GM19397 (cell line): ENCODE results near the gene TMEM131L.
A peak's percentile ranks its signal among the peaks of the same experiment; 100 is the strongest.
"Not testable (repeated sequence)": the region's sequence is repeated elsewhere in the genome, so short reads cannot be mapped to it uniquely, and the experiment has no call there.

Experiments used
- ATAC-seq: cut with Tn5 transposase; IDR thresholded peaks from one replicate; pipeline ENCODE4 v1.9.1; 2021; ENCODE audit warnings: mild to moderate bottlenecking, moderate library complexity; ENCODE audit not compliant: unreplicated experiment

Gene TMEM131L, protein sequence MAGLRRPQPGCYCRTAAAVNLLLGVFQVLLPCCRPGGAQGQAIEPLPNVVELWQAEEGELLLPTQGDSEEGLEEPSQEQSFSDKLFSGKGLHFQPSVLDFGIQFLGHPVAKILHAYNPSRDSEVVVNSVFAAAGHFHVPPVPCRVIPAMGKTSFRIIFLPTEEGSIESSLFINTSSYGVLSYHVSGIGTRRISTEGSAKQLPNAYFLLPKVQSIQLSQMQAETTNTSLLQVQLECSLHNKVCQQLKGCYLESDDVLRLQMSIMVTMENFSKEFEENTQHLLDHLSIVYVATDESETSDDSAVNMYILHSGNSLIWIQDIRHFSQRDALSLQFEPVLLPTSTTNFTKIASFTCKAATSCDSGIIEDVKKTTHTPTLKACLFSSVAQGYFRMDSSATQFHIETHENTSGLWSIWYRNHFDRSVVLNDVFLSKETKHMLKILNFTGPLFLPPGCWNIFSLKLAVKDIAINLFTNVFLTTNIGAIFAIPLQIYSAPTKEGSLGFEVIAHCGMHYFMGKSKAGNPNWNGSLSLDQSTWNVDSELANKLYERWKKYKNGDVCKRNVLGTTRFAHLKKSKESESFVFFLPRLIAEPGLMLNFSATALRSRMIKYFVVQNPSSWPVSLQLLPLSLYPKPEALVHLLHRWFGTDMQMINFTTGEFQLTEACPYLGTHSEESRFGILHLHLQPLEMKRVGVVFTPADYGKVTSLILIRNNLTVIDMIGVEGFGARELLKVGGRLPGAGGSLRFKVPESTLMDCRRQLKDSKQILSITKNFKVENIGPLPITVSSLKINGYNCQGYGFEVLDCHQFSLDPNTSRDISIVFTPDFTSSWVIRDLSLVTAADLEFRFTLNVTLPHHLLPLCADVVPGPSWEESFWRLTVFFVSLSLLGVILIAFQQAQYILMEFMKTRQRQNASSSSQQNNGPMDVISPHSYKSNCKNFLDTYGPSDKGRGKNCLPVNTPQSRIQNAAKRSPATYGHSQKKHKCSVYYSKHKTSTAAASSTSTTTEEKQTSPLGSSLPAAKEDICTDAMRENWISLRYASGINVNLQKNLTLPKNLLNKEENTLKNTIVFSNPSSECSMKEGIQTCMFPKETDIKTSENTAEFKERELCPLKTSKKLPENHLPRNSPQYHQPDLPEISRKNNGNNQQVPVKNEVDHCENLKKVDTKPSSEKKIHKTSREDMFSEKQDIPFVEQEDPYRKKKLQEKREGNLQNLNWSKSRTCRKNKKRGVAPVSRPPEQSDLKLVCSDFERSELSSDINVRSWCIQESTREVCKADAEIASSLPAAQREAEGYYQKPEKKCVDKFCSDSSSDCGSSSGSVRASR (N-terminal part only)

DNA sequence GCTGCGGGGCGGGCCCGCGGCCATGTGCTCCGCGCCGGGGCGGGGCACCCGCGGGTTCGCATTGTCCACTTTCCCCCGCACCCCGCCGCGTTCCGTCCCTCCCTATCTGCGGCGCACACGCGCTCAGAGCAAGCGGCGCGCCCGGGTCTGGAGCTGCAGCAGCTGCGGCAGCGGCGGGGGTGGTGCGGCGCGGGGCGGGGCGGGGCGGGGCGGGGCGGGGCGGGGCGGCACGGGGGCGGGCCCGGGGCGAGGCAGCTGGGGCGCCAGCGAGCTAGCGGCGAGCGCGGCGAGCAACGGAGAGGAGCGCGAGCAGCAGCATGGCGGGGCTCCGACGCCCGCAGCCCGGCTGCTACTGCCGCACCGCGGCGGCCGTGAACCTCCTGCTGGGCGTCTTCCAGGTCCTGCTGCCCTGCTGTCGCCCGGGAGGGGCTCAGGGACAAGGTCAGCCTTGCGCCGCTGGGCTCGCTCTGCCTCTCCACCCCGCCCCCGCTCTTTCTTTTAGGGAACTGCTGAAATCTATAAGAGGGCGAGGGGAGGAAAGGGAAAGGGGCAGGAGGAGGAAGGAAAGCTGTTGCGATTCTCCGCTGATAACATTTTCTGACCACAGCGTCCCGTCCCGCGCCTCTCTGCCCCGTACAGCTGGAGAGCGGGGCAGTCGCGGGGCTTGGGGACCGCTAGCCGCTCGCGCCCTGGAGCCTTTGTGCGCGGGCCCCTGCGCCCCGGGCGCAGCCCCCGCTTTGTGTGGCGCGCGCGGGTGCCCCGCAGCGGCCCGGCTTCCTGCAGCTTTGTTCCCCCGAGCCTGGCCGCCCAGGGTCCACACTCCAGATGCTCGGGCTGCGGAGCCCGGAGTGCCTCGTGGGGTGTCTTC lies at the start of gene TMEM131L:
Gene TMEM131L, plus strand, starts transcription at position 280 of the 868 bp plus-strand sequence. Its CDS starts 38 bp downstream, at position 318.
- peak; percentile 54 for ATAC-seq

DNA sequence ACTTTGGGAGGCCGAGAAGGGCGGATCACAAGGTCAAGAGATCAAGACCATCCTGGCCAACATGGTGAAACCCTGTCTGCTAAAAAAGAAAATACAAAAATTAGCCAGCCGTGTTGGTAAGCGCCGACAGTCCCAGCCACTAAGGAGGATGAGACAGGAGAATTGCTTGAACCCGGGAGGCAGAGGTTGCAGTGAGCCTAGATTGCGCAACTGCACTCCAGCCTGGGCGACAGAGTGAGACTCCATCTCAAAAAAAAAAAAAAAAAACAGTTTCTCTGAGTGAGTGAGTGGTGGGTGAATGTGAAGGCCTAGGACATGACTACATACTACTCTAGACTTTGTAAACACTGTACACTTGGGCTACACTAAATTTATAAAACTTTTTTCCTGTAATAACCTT lies 49.7 kb upstream of the TMEM131L start:
- ATAC-seq: not testable (repeated sequence)

DNA sequence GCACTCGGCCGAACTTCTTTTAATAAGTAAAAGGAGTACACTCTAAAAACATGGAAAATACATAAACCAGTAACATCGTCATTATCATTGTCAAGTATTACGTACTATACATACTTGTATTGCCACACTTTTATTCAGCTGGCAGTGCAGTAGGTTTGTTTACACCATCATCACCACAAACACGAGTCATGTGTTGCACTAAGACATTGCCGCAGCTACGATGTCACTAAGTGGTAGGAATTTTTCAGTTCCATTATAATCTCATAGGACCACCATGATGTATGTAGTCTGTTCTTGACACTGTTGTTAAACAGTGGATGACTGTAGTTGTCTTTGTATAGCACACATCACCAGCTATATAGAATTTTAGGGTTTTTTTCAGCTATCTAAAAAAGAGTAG lies 48.0 kb upstream of the TMEM131L start:
- no peak for ATAC-seq

DNA sequence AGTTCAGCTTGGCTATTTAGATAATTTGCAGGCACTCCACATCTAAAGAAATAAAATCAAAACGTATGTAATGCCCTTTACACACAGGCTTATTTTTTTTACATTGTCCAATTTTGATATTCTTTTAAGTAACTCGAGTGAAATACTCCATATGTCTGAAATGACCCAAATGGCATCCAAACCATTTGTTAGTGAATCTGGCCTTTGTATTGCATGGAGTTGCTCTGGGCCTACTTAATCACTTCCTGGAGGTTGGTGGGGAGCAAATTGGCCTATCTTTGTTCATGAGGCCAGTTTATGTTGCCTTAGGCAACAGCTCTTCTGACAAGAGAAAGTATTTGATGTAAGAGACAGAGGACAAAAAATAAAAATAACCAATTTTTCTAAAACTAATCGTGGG lies 47.6 kb upstream of the TMEM131L start:
- no peak for ATAC-seq

DNA sequence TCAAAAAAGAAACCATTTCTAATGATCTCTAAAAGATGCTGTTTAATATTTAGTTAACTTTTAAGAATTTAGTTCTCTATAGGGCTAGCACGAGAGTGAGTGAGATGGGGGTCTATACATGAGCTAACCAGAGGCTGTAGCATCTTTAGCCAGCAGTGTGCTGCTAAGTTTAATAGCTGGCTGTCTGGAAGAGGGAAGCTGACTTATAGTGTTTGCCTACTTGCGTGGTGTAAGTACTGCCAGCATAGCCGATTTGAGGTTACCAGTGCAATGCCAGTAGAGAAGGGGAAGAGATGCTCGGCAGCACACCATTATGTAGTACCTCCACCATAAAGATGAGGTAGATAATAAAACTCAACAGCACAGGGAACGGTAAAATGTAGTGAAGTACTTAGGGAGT lies 47.1 kb upstream of the TMEM131L start:
- no peak for ATAC-seq

DNA sequence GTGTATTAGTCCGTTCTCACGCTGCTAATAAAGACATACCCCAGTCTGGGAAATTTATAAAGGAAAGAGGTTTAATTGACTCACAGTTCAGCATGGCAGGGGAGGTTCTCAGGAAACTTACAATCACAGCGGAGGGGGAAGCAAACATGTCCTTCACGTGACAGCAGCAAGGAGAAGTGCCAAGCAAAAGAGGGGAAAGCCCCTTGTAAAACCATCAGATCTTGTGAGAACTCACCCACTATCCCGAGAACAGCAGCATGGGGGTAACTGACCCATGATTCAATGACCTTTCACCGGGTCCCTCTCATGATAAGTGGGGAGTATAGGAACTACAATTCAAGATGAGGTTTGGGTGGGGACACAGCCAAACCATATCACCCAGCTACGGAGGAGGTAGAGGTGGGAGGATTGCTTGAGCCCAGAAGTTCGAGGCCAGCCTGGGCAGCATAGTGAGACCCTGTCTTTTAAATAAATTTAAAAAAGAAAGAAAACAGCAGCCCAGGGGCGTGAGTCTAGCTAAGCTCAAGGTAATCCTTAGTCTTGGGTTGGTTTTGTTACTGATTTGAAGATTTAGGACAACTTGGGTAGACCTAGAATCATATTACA lies 46.4 kb upstream of the TMEM131L start:
- no peak for ATAC-seq

DNA sequence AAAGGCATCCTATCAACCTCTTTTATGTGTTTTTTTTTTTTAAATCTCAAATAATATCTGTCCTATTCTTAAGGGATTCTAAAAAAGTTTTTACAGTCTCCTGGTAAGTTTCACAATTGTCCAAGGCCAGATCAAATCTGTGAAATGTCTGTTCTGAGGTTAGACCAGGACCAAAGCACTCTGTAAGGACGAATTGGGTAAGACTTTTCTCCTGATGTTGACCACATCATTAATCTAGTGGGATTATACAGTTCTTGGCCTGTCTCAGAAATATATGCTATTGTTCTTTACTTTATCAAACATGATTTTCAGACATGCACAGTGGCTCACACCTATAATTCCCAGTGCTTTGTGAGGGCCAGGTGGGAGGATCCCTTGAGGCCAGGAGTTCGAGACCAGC lies 45.8 kb upstream of the TMEM131L start:
- ATAC-seq: no peak

DNA sequence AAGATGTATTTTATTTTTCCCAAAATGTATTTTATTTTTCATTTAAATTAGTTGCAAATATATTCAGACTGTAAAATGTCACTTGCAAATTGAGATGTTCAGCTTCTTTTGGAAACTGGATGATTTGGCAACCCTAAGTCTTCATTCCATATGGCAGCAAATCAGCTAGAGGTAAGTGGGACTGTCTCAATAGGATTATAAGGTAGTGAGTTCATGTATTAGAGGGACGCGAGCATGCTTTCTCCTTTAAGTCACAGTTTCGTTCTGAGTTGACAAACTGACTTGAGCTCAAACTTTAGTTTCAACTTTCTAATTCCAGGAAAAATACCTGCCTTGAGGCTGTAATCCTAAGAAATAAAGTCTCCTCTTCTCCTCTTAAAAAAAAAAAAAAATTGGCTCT lies 44.2 kb upstream of the TMEM131L start:
- peak; percentile 43 for ATAC-seq

DNA sequence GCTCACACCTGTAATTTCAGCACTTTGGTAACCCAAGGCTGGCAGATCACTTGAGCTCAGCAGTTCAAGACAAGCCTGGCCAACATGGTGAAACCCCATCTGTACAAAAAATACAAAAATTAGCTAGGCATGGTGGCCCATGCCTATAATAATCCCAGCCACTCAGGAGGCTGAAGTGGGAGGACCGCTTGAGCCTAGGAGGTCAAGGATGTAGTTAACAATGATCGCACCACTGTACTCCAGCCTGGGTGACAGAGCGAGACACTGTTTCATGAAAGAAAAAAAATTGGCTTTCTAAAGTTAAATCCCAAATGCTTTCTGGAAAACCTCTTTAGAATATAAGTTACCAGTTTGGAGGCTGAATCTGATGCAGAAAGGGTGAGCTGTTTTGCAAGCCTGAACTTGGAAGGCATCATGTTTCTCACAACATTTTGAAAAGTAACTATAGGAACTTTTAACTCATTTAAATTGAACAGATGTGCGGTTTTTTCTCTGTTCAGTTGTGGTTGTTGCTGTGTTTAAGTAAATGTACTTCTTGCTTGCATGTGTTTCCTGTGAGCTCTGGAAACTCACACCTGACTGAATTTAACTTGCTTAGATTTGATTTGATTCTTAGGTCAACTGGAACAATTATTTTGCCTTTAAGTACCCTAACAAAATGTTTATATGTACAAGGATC lies 39.8 kb upstream of the TMEM131L start:
- ATAC-seq: peak; percentile 61

DNA sequence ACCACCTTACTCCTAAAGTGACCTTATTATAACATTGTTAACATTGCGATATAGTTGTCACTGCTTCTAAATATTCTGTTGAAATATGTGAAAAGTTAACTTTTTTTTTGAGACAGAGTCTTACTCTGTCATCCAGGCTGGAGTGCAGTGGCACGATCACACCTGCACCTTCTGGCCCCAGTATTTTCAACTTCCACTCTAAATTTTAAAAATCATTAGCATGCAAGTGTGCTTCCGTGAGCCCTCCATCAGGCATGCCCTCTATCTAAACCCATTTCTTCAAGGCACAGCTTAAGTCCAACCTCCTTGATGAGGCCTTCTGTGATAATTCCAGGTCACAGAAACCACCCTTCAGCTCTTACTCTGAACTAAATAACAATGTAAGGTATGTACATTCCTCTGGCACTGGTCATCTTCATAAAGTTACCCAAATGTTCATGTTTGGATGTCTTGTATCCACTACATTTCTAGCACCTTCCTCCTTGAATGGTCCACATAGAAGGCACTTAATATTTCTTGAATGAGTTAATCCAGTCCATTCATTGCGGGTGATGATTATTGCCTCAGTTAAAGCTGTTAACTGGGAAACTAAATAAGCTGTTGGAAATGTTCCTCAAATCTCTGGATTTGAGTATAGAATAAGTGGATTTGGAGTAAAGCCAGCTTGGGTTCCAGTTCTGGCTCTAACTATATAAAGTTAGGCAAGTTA lies 38.6 kb upstream of the TMEM131L start:
- ATAC-seq: no peak

DNA sequence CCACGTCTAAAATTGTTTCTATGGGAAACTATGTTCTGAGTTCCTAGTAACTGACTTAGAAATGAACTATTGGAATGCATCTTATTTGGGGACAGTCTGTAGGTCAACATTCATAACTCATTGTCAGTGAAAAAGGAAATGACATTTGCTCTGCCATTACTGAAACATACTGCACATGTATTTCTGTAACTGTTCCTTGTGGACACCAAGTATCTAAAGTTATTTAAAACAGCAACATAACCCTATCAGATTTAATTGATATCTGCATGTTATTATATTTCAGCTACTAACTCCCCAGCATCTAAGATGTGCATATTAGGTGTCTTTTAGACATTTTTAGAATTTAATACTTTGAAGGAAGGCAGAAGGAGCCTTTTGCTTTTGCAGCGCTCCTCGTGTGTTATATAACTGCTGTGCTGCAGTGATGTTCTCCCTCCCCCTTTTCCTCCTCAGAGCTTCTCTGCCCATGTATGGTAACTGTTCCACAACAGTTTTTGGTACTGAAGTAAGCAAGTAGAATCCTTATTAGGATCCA lies 37.2 kb upstream of the TMEM131L start:
- ATAC-seq: no peak

DNA sequence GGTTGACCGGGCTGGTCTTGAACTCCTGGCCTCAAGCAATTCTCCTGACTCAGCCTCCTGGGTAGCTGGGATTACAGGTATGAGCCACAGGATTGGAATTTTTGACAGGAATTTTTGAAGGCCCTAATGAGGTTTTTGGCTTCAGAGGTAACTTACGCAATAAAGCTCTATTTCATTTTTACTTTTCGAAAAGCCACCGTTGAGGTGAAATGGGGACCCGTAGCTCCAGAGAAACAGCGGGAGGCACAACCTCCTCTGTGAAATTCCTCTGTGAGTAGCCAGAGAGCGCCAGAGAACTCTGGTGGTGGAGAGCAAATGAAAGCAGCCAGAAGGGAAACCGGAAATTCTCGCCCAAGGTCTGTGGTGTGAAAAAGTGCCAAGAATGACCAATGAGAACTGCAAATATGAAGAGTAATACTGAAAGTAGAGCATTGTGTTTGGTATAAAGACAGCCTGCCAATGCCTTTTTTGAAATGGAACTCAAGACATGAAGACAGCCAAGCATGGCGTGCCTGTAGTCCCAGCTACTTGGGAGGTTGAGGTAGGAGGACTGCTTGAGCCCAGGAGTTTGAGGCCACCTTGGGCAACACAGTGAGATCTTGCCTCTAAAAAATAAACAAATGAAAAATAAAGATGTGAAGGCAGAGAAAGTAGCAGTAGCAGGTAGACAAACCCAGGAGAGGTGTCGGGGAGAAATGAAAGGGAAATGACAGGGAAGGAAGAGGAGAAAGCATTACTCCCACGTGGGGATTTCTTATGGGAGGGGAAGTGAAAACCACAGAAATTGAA lies 33.0 kb upstream of the TMEM131L start:
- ATAC-seq: peak; percentile 87

DNA sequence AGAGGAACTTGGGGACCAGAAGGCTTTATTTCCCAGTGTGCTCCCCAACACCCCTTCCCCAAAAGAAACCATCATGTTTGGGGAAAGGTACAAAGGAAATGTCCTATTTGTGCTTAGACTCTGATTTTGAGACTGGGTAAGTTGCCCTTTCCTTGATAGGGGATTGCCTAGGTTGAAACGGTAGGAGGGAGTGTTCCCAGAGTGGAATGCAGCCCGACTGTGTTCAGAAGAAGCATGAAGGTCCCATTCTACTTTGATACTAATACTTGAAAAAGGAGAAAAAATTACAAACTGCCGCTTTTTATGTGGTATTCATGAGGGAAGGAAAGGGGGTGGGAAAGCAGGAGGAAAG lies 32.4 kb upstream of the TMEM131L start:
- no peak for ATAC-seq

DNA sequence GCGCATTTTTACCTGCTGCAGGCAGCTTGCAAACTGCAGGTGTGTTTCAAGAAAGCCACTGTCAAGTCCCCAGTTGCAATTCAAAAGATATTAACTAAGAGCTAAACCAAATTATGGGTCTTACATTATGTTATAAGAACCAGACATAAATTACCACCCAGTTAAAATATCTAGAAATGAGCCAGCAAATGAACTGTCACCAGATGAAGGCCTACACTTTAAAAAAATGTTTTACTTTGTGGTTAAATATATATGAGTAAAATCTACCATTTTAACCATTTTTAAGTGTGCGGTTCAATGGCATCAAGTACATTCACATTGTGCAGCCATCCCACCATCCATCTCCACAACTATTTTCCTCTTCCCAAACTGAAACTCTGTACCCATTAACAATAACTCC lies 32.0 kb upstream of the TMEM131L start:
- ATAC-seq: no peak

DNA sequence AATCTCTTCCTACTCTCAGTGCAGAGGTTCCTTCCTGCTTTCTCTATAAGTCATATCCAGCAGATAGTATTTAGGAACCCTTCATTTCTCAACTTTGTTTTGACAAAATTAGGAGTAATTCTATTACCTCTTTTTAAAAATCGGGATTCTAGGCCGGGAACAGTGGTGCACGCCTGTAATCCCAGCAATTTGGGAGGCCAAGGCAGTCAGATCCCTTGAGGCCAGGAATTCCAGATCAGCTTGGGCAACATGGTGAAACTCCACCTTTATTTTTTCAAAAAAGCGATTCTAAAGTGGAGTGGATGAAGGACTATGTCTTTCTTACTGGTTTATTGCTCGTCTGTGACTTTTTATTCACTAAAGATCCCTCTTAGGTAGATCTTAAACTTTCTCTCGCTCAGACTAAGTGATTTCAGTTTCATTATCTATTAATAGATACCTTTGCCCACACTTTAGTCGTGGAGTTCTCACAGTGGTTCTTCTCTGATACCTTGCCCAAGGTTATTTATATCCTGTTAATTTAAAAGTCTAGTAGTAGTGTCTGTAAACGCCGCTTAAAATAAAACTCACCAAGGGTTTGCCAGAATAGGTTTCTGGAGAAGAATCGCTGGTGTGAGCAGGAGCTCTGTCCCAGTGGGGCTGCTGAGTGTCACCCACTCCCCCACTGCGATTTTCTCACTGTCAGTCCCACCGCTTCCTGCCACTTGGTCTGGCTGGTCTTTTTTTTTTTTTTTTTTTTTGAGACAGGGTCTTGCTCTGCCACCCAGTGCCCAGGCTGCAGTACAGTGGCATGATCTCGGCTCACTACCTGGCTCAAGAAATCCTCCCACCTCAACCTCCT lies 27.0 kb upstream of the TMEM131L start:
- ATAC-seq: peak; percentile 79

DNA sequence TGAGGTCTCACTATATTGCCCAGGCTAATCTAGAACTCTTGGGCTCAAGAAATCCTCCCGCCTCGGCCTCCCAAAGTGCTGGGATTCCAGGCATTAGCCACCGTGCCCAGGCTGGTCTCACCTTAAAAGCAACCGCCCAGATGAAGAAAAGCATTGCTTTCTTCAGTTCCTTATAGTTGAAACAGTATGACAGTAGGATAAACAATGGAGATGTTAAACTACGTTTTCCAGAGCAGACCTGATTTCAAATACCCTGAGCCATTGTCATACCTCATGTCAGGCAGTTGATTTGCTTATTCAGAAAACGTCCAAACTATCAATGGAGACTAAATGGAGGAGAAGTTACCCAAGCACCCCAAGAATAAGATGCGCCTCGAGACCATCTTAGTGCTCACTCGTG lies 26.3 kb upstream of the TMEM131L start:
- ATAC-seq: no peak

DNA sequence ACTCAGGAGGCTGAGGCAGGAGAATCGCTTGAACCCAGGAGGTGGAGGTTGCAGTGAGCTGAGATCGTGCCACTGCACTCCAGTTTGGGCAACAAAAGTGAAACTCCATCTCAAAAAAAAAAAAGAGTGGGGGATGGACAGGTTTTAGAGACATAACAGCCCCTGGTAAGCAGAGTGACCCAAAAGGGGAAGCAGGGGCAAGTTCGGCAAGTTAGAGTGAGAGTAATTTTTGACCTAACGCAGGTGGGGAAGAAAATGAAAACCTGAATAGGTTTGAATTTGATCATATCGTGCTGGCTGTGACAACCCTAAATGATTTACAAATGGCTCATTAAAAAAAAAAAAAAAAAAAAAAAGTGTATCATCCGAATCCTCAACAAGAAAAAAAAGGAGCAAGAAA lies 25.7 kb upstream of the TMEM131L start:
- no peak for ATAC-seq
